Neuron (in vitro differentiated cells): Measurements from ENCODE around the gene NUP210.

Experiments
- H2AFZ ChIP-seq: one replicate; pipeline ENCODE4 v1.6.1; 2013; ENCODE audit warnings: low read depth, mild to moderate bottlenecking, inconsistent platforms, low read length, moderate library complexity
- H3K27me3 ChIP-seq: one replicate; pipeline ENCODE4 v1.6.1; 2013; ENCODE audit warnings: low read length; ENCODE audit not compliant: insufficient read depth
- H3K36me3 ChIP-seq: one replicate; pipeline ENCODE4 v1.6.1; 2013; ENCODE audit warnings: low read length; ENCODE audit not compliant: insufficient read depth
- H3K4me1 ChIP-seq: one replicate; pipeline ENCODE4 v1.6.1; 2013; ENCODE audit warnings: low read length; ENCODE audit not compliant: insufficient read depth
- H3K4me3 ChIP-seq: 2 replicates; pipeline ENCODE4 v1.5.1; 2013; ENCODE audit warnings: mild to moderate bottlenecking, low read length, moderate library complexity
- H3K9me3 ChIP-seq: one replicate; pipeline ENCODE4 v1.6.1; 2013; ENCODE audit warnings: low read length

NUP210 gene

GRCh38 chr3:13372656-13373055 is 47.5 kb downstream of the NUP210 start:
- H2AFZ ChIP-seq: no peak overlapping the region
- H3K27me3 ChIP-seq: no peaks in the 10 kb centered on the region
- no peak overlapping the region for H3K4me3 ChIP-seq
- H3K4me1 ChIP-seq: peaks cover 19% of the 10 kb centered on the region
- H3K9me3 ChIP-seq: peaks cover 6% of the 10 kb centered on the region
- H3K36me3 ChIP-seq: peaks cover 69% of the 10 kb centered on the region

- H3K36me3 ChIP-seq: peaks cover 67% of the 10 kb centered on the region
Measured at GRCh38 chr3:13372126-13372525, 48.0 kb downstream of the NUP210 start.

GRCh38 chr3:13371100-13372075 is 48.7 kb downstream of the NUP210 start:
- peaks cover 64% of the 10 kb centered on the region for H3K36me3 ChIP-seq
- no peak overlapping the region for H2AFZ ChIP-seq

More at GRCh38 chr3:13372126-13372525, 48.0 kb downstream of the NUP210 start:
- peaks cover 6% of the 10 kb centered on the region for H3K9me3 ChIP-seq
- no peaks in the 10 kb centered on the region for H3K27me3 ChIP-seq
- no peak overlapping the region for H2AFZ ChIP-seq
- H3K4me1 ChIP-seq: peaks cover 19% of the 10 kb centered on the region
- no peak overlapping the region for H3K4me3 ChIP-seq

GRCh38 chr3:13370609-13371008 is 49.5 kb downstream of the NUP210 start:
- Histone ChIP-seq H3K4me1 (peaks cover 9% of the 10 kb centered on the region), H3K9me3 (peaks cover 6% of the 10 kb centered on the region), H3K27me3 (no peaks in the 10 kb centered on the region), H2AFZ (no peak overlapping the region), H3K4me3 (no peak overlapping the region), H3K36me3 (peaks cover 61% of the 10 kb centered on the region)

More at GRCh38 chr3:13371100-13372075, 48.7 kb downstream of the NUP210 start:
- Histone ChIP-seq H3K4me1 (peaks cover 17% of the 10 kb centered on the region), H3K9me3 (peaks cover 6% of the 10 kb centered on the region), H3K27me3 (no peaks in the 10 kb centered on the region), H3K4me3 (no peak overlapping the region)

GRCh38 chr3:13370055-13370454 is 50.1 kb downstream of the NUP210 start:
- Histone ChIP-seq H3K27me3 (no peaks in the 10 kb centered on the region), H3K4me1 (peaks cover 4% of the 10 kb centered on the region), H3K9me3 (peaks cover 6% of the 10 kb centered on the region), H3K4me3 (no peak overlapping the region), H3K36me3 (peaks cover 66% of the 10 kb centered on the region), H2AFZ (no peak overlapping the region)

- Histone ChIP-seq H2AFZ (no peak overlapping the region), H3K9me3 (peaks cover 6% of the 10 kb centered on the region), H3K4me3 (no peak overlapping the region), H3K27me3 (no peaks in the 10 kb centered on the region), H3K36me3 (peaks cover 66% of the 10 kb centered on the region), H3K4me1 (no peaks in the 10 kb centered on the region)
Measured at GRCh38 chr3:13368834-13369233, 51.3 kb downstream of the NUP210 start.

- Histone ChIP-seq H3K4me3 (no peak overlapping the region), H2AFZ (no peak overlapping the region), H3K4me1 (no peaks in the 10 kb centered on the region), H3K9me3 (peaks cover 6% of the 10 kb centered on the region), H3K27me3 (no peaks in the 10 kb centered on the region), H3K36me3 (peaks cover 65% of the 10 kb centered on the region)
Measured at GRCh38 chr3:13367728-13368127, 52.4 kb downstream of the NUP210 start.

GRCh38 chr3:13365390-13366379 is 54.4 kb downstream of the NUP210 start:
- Histone ChIP-seq H3K4me1 (no peaks in the 10 kb centered on the region), H3K36me3 (peaks cover 59% of the 10 kb centered on the region), H3K27me3 (no peaks in the 10 kb centered on the region), H3K4me3 (no peak overlapping the region), H3K9me3 (peaks cover 6% of the 10 kb centered on the region), H2AFZ (no peak overlapping the region)

- H2AFZ ChIP-seq: no peak overlapping the region
- peaks cover 59% of the 10 kb centered on the region for H3K36me3 ChIP-seq
- H3K4me1 ChIP-seq: no peaks in the 10 kb centered on the region
- peaks cover 4% of the 10 kb centered on the region for H3K9me3 ChIP-seq
- H3K27me3 ChIP-seq: no peaks in the 10 kb centered on the region
- H3K4me3 ChIP-seq: no peak overlapping the region
Measured at GRCh38 chr3:13364602-13365271, 55.4 kb downstream of the NUP210 start.

- Histone ChIP-seq H3K36me3 (peaks cover 59% of the 10 kb centered on the region), H3K27me3 (no peaks in the 10 kb centered on the region), H3K4me3 (no peak overlapping the region), H3K4me1 (no peaks in the 10 kb centered on the region), H3K9me3 (no peaks in the 10 kb centered on the region), H2AFZ (no peak overlapping the region)
Measured at GRCh38 chr3:13362551-13362950, 57.6 kb downstream of the NUP210 start.

- no peak overlapping the region for H2AFZ ChIP-seq
- H3K4me1 ChIP-seq: no peaks in the 10 kb centered on the region
- no peak overlapping the region for H3K4me3 ChIP-seq
- no peaks in the 10 kb centered on the region for H3K9me3 ChIP-seq
- peaks cover 73% of the 10 kb centered on the region for H3K36me3 ChIP-seq
- no peaks in the 10 kb centered on the region for H3K27me3 ChIP-seq
Measured at GRCh38 chr3:13359916-13360315, 60.2 kb downstream of the NUP210 start.

GRCh38 chr3:13358643-13359042 is 61.5 kb downstream of the NUP210 start:
- Histone ChIP-seq H3K9me3 (no peaks in the 10 kb centered on the region), H3K4me3 (no peak overlapping the region), H3K36me3 (peaks cover 76% of the 10 kb centered on the region), H3K4me1 (no peaks in the 10 kb centered on the region), H2AFZ (no peak overlapping the region), H3K27me3 (no peaks in the 10 kb centered on the region)
